ENCODE data around the gene PLCL1. TPM values are rescaled to one million over a fixed set of nuclear protein-coding genes. Genes with fewer than 3 reads are reported as not detected.

Gene PLCL1
- total RNA-seq, 1 donor from 2014 or later, result 2.0 TPM

GRCh38 chr2:197926673-197927072 lies 122.3 kb downstream of the PLCL1 start:
- Mint-ChIP-seq H3K27me3 (ENCODE audit: low read depth) (no peaks in the 10 kb centered on the region), H3K4me1 (peaks cover 1% of the 10 kb centered on the region), H3K36me3 (no peaks in the 10 kb centered on the region), H3K4me3 (no peak overlapping the region), H3K27ac (no peak overlapping the region), H3K9me3 (peaks cover 4% of the 10 kb centered on the region)
- DNase-seq (ENCODE audit: low spot score in 2 of 2, unreplicated experiment in 2 of 2), result no peak
- TF ChIP-seq CTCF (IDR thresholded peaks at IDR 0.05; ENCODE audit: unreplicated experiment), result no peak

- DNase-seq (ENCODE audit: low spot score in 2 of 2, unreplicated experiment in 2 of 2), result no peak
- no peak for TF ChIP-seq CTCF (IDR thresholded peaks at IDR 0.05; ENCODE audit: unreplicated experiment)
- Mint-ChIP-seq H3K4me3 (no peak overlapping the region), H3K9me3 (peaks cover 4% of the 10 kb centered on the region), H3K4me1 (peaks cover 1% of the 10 kb centered on the region), H3K36me3 (no peaks in the 10 kb centered on the region), H3K27me3 (ENCODE audit: low read depth) (no peaks in the 10 kb centered on the region), H3K27ac (no peak overlapping the region)
Observed at GRCh38 chr2:197927994-197928393, 123.6 kb downstream of the PLCL1 start.

- peaks cover 1% of the 10 kb centered on the region for H3K4me1 Mint-ChIP-seq
- no peaks in the 10 kb centered on the region for H3K27me3 Mint-ChIP-seq (ENCODE audit: low read depth)
- H3K9me3 Mint-ChIP-seq, result peaks cover 3% of the 10 kb centered on the region
- no peak for TF ChIP-seq CTCF (IDR thresholded peaks at IDR 0.05; ENCODE audit: unreplicated experiment)
- H3K27ac Mint-ChIP-seq, result no peak overlapping the region
- H3K4me3 Mint-ChIP-seq, result no peak overlapping the region
- DNase-seq (ENCODE audit: low spot score in 2 of 2, unreplicated experiment in 2 of 2), result no peak
- H3K36me3 Mint-ChIP-seq, result no peaks in the 10 kb centered on the region
Observed at GRCh38 chr2:197929008-197929885, 124.9 kb downstream of the PLCL1 start.

- Mint-ChIP-seq H3K9me3 (no peaks in the 10 kb centered on the region), H3K27me3 (ENCODE audit: low read depth) (no peaks in the 10 kb centered on the region), H3K36me3 (no peaks in the 10 kb centered on the region), H3K4me1 (peaks cover 1% of the 10 kb centered on the region), H3K4me3 (no peak overlapping the region), H3K27ac (no peak overlapping the region)
- DNase-seq (ENCODE audit: low spot score in 2 of 2, unreplicated experiment in 2 of 2), result no peak
- no peak for TF ChIP-seq CTCF (IDR thresholded peaks at IDR 0.05; ENCODE audit: unreplicated experiment)
Observed at GRCh38 chr2:197929886-197930227, 125.5 kb downstream of the PLCL1 start.

- H3K4me1 Mint-ChIP-seq, result peaks cover under 1% of the 10 kb centered on the region
- no peak overlapping the region for H3K4me3 Mint-ChIP-seq
- no peak for DNase-seq (ENCODE audit: low spot score in 2 of 2, unreplicated experiment in 2 of 2)
- H3K9me3 Mint-ChIP-seq, result no peaks in the 10 kb centered on the region
- H3K27ac Mint-ChIP-seq, result no peak overlapping the region
- no peaks in the 10 kb centered on the region for H3K36me3 Mint-ChIP-seq
- H3K27me3 Mint-ChIP-seq (ENCODE audit: low read depth), result peaks cover 3% of the 10 kb centered on the region
- TF ChIP-seq CTCF (IDR thresholded peaks at IDR 0.05; ENCODE audit: unreplicated experiment), result no peak
Observed at GRCh38 chr2:197930570-197931278, 126.3 kb downstream of the PLCL1 start.
